GM13976 (cell line): ENCODE data around the gene TTC39B.

Experiments
- DNase-seq: peaks from one replicate; pipeline ENCODE4 v3.0.0; 2012; ENCODE audit warnings: low spot score
- in situ Hi-C: fragments of 300-500 bp; cut with MboI; formaldehyde crosslinking; loops from one replicate; pipeline ENCODE4 v1.12.0; 2022; ENCODE audit warnings: low sequenced_read_pairs, mixed read lengths, inconsistent platforms; ENCODE audit not compliant: unreplicated experiment
- TF ChIP-seq, protein P1 (sequence below): IDR thresholded peaks from 2 replicates; pipeline ENCODE4 v1.5.1; 2012; ENCODE audit warnings: borderline replicate concordance, mild to moderate bottlenecking; ENCODE audit not compliant: insufficient read depth; ENCODE audit errors: extremely low read depth, missing control alignments, control extremely low read depth

TTC39B gene

DNA sequence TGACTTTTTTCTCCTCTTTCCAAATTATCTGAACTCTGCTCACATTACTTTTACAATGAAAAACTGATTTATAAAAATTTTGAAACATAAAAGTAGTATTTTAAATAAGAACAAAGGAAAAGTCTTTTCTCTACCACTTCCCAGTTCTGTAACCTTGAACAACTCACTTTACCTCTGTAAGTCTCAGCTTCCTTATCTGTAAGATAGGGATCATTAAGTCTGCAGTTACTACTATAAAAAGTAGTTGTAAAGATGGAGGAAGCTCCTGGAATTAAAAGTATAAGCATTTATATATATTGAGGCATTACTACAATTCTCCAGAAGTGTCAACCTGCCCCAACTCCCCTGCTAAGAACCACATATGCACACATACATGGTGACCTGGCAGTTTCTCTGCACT lies 88.0 kb downstream of the TTC39B start:
- TF ChIP-seq, protein P1, sequence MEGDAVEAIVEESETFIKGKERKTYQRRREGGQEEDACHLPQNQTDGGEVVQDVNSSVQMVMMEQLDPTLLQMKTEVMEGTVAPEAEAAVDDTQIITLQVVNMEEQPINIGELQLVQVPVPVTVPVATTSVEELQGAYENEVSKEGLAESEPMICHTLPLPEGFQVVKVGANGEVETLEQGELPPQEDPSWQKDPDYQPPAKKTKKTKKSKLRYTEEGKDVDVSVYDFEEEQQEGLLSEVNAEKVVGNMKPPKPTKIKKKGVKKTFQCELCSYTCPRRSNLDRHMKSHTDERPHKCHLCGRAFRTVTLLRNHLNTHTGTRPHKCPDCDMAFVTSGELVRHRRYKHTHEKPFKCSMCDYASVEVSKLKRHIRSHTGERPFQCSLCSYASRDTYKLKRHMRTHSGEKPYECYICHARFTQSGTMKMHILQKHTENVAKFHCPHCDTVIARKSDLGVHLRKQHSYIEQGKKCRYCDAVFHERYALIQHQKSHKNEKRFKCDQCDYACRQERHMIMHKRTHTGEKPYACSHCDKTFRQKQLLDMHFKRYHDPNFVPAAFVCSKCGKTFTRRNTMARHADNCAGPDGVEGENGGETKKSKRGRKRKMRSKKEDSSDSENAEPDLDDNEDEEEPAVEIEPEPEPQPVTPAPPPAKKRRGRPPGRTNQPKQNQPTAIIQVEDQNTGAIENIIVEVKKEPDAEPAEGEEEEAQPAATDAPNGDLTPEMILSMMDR, result no peak
- in situ Hi-C loops, result loop anchor here (25.0 kb wide), 1 partner anchor 393 kb away; no protein-coding TSS in a partner anchor
- DNase-seq, result no peak

DNA sequence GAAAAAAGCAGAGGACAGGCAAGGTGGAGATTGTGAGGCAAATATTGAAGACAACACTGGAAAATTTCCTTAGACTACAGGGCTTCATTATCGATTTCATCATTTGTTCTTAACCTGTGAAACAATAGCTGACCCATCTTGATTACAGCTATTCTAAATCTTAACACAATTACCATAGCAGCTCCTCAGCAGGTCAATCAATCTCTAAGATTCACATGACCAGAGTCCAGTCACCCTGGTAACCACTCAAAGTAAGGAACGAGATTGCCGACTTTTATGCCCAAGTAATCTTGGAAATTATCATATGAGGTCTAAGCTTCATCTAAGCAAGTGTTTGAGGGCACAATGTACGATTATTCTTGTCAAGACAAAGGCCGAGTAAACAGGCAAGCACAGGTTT lies 93.8 kb downstream of the TTC39B start:
- TF ChIP-seq, protein P1, result no peak

DNA sequence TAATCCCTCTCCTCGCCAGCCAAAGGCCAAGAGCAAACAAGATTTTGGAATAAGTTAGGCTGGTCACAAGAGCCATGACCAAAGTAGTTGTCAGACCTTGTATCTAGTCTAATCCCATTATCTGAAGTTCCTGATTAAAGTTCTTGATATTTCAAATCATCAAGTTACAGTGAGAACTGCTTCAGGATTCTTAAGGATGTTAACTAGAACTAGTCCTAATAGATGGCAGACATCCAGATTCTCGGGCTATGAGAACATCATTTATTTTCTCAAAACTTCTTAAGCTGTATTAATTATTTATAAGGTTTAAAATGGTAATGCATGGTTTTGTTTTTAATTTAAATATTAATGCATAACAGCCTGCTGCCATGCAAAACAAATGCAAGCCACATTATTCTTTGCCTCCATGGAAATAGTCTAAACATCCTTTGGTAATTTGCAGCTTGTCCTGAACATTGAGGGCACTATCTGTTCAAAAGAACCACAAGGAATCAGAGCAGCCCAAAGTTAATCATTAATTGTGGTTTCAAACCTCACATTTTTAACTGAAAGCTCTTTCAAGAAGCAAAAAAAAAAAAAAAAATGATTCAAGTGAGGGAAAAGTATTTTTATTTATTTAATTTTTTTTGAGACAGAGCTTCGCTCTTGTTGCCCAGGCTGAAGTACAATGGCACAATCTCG lies 95.1 kb downstream of the TTC39B start:
- TF ChIP-seq, protein P1, result no peak
- no peak for DNase-seq
- in situ Hi-C loops, result loop anchor here (25.0 kb wide), 1 partner anchor 400 kb away; no protein-coding TSS in a partner anchor

More for the DNA sequence above, 93.8 kb downstream of the TTC39B start:
- DNase-seq, result no peak
- in situ Hi-C loops, result loop anchor here (25.0 kb wide), 1 partner anchor 399 kb away; no protein-coding TSS in a partner anchor

DNA sequence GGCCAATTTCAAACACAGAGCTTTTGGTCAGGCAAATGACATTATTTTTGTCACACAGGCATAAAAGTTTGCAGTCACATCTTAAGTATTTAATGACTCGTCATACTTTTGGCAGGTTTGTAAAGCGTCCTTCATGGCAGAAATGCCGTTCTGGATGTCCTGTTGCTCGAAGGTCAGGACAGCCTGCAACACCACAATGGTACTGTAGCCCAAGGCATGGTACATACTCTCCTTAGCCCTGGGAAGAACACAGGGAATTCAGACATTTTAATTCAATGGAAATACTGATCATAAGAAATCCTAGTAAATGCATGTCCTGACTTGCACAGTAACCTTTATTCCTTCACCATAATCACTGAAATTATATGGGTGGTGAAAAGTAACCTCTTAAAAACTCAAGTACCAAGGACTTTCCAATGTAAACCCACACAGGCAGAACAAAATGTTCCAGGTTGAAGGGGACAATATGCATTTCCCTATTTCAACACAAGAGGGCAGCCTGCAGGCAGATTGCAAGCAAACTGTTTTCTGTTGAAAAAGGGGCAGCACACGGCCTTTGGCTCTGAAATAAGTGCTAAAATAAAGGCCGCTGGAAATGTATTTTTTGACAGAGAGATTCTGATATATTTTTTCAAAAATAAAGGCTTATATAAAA lies 95.7 kb downstream of the TTC39B start:
- DNase-seq, result peak; percentile 54
- TF ChIP-seq, protein P1, result peak; percentile 77
- in situ Hi-C loops, result loop anchor here (25.0 kb wide), 1 partner anchor 401 kb away; no protein-coding TSS in a partner anchor

DNA sequence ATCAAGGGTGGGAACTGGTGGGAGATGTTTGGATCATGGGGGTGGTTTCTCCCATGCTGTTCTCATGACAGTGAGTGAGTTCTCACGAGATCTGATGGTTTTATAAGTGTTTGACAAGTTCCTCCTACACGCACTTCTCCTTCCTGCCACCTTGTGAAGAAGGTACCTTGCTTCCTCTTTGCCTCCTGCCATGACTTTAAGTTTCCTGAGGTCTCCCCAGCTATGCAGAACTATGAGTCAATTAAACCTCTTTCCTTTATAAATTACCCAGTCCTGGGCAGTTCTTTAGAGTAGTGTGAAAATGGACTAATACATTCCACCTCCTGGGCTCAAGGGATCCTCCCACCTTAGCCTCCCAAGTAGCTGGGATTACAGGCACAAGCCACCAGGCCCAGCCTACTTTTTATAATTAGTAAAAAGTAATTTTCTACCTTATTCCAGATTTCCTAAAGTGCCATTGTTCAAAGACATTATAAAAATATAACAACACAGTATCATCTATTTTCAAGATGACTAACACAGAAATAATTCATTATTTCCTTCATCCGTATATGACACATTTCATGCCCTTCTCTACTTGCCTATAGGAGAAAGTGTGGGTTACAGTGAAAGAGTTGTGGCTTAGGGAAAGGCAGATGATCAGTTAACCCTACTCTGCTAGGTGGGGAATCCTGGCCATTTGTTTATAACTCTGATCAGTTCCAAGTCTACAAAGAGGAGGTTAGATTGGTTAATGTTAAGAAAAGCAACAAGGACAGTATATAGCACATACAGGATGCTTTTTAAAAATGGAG lies 99.9 kb downstream of the TTC39B start:
- TF ChIP-seq, protein P1, result no peak
- in situ Hi-C loops, result loop anchor here (25.0 kb wide), 1 partner anchor 405 kb away; no protein-coding TSS in a partner anchor

More for the DNA sequence above, 99.9 kb downstream of the TTC39B start:
- DNase-seq, result no peak
